SK-N-SH treated with all-trans-retinoic acid at 6 μM for 48 hours (cell line): ENCODE results near the gene FGD1.

Experiments
- ATAC-seq: fragments of 200-7000 bp; cut with Tn5 transposase; 3 replicates; pipeline ENCODE4 v1.9.1; 2020; ENCODE audit warnings: mild to moderate bottlenecking, moderate library complexity
- ARNTL ChIP-seq: fragments of 450-650 bp; formaldehyde crosslinking; IDR thresholded peaks from 2 replicates; pipeline ENCODE4 v1.5.0; 2020; ENCODE audit warnings: low read depth, mild to moderate bottlenecking, moderate library complexity, borderline replicate concordance
- BACH2 ChIP-seq: fragments of 250-450 bp; sonication (Bioruptor Pico); IDR thresholded peaks from 2 replicates; pipeline ENCODE4 v1.9.0; 2021; ENCODE audit warnings: mild to moderate bottlenecking, borderline replicate concordance
- CREB5 ChIP-seq: fragments of 250-450 bp; sonication (Bioruptor Pico); IDR thresholded peaks from 2 replicates; pipeline ENCODE4 v1.5.1; 2020; ENCODE audit warnings: low read depth, mild to moderate bottlenecking, moderate library complexity
- CSDC2 ChIP-seq: fragments of 250-450 bp; sonication (Bioruptor Pico); IDR thresholded peaks from 2 replicates; pipeline ENCODE4 v1.5.0; 2020; ENCODE audit warnings: mild to moderate bottlenecking, moderate library complexity
- ESRRG ChIP-seq: fragments of 250-450 bp; sonication (Bioruptor Pico); IDR thresholded peaks from 2 replicates; pipeline ENCODE4 v1.6.1; 2021; ENCODE audit warnings: mild to moderate bottlenecking
- GLIS3 ChIP-seq: fragments of 250-450 bp; sonication (Bioruptor Pico); IDR thresholded peaks from 2 replicates; pipeline ENCODE4 v1.5.0; 2020; ENCODE audit warnings: mild to moderate bottlenecking, moderate library complexity
- ISL1 ChIP-seq: fragments of 250-450 bp; sonication (Bioruptor Pico); IDR thresholded peaks from 2 replicates; pipeline ENCODE4 v2.1.2; 2022; ENCODE audit warnings: mild to moderate bottlenecking, moderate library complexity
- OSR1 ChIP-seq: fragments of 250-450 bp; sonication (Bioruptor Pico); IDR thresholded peaks from 2 replicates; pipeline ENCODE4 v1.8.0; 2022; ENCODE audit warnings: moderate library complexity, mild to moderate bottlenecking, inconsistent platforms
- PATZ1 ChIP-seq: fragments of 250-450 bp; sonication (Bioruptor Pico); IDR thresholded peaks from 2 replicates; pipeline ENCODE4 v1.8.0; 2020; ENCODE audit warnings: mild to moderate bottlenecking, moderate library complexity, borderline replicate concordance
- PPARA ChIP-seq: fragments of 250-450 bp; sonication (Bioruptor Pico); IDR thresholded peaks from 2 replicates; pipeline ENCODE4 v1.5.0; 2020; ENCODE audit warnings: mild to moderate bottlenecking, borderline replicate concordance
- RARB ChIP-seq: fragments of 250-450 bp; sonication (Bioruptor Pico); IDR thresholded peaks from 2 replicates; pipeline ENCODE4 v1.8.0; 2021; ENCODE audit warnings: mild to moderate bottlenecking, moderate library complexity
- SNAI2 ChIP-seq: fragments of 250-450 bp; sonication (Bioruptor Pico); IDR thresholded peaks from 2 replicates; pipeline ENCODE4 v1.5.0; 2020; ENCODE audit warnings: mild to moderate bottlenecking, moderate library complexity
- TCF4 ChIP-seq: fragments of 250-450 bp; sonication (Bioruptor Pico); IDR thresholded peaks from 2 replicates; pipeline ENCODE4 v1.8.0; 2021; ENCODE audit warnings: mild to moderate bottlenecking, moderate library complexity, borderline replicate concordance
- TOX ChIP-seq: fragments of 250-450 bp; sonication (Bioruptor Pico); IDR thresholded peaks from 2 replicates; pipeline ENCODE4 v1.8.0; 2021; ENCODE audit warnings: mild to moderate bottlenecking, moderate library complexity, borderline replicate concordance
- ZFP3 ChIP-seq: fragments of 250-450 bp; sonication (Bioruptor Pico); IDR thresholded peaks from 2 replicates; pipeline ENCODE4 v1.5.0; 2020; ENCODE audit warnings: mild to moderate bottlenecking, moderate library complexity
- ZNF565 ChIP-seq: fragments of 450-650 bp; formaldehyde crosslinking; conservative IDR thresholded peaks from 2 replicates; pipeline ENCODE4 v1.5.0; 2020; ENCODE audit warnings: low read depth, mild to moderate bottlenecking, moderate library complexity
- ZNF70 ChIP-seq: fragments of 450-650 bp; formaldehyde crosslinking; IDR thresholded peaks from 2 replicates; pipeline ENCODE4 v1.5.0; 2020; ENCODE audit warnings: mild to moderate bottlenecking, moderate library complexity
- ZNF8 ChIP-seq: fragments of 450-650 bp; formaldehyde crosslinking; IDR thresholded peaks from 2 replicates; pipeline ENCODE4 v1.5.0; 2020; ENCODE audit warnings: mild to moderate bottlenecking, moderate library complexity
- TF ChIP-seq, protein P1 (sequence below): fragments of 250-450 bp; sonication (Bioruptor Pico); IDR thresholded peaks from 2 replicates; pipeline ENCODE4 v1.8.0; 2021; ENCODE audit warnings: low read depth, mild to moderate bottlenecking, moderate library complexity, borderline replicate concordance
- TF ChIP-seq, protein P2 (sequence below): fragments of 250-450 bp; sonication (Bioruptor Pico); IDR thresholded peaks from 2 replicates; pipeline ENCODE4 v1.5.0; 2020; ENCODE audit warnings: mild to moderate bottlenecking, moderate library complexity

Gene FGD1

GRCh38 chrX:54496936-54497335, 902 bp upstream of the FGD1 start:
- ATAC-seq = no peak
- no peak for TF ChIP-seq TCF4 (CRISPR knock-in tag)
- TF ChIP-seq, protein P1, sequence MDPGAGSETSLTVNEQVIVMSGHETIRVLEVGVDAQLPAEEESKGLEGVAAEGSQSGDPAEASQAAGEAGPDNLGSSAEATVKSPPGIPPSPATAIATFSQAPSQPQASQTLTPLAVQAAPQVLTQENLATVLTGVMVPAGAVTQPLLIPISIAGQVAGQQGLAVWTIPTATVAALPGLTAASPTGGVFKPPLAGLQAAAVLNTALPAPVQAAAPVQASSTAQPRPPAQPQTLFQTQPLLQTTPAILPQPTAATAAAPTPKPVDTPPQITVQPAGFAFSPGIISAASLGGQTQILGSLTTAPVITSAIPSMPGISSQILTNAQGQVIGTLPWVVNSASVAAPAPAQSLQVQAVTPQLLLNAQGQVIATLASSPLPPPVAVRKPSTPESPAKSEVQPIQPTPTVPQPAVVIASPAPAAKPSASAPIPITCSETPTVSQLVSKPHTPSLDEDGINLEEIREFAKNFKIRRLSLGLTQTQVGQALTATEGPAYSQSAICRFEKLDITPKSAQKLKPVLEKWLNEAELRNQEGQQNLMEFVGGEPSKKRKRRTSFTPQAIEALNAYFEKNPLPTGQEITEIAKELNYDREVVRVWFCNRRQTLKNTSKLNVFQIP (CRISPR knock-in tag) = no peak
- TF ChIP-seq SNAI2 (CRISPR knock-in tag) = no peak
- TF ChIP-seq PATZ1 = no peak
- no peak for TF ChIP-seq ZFP3 (CRISPR knock-in tag)

DNA sequence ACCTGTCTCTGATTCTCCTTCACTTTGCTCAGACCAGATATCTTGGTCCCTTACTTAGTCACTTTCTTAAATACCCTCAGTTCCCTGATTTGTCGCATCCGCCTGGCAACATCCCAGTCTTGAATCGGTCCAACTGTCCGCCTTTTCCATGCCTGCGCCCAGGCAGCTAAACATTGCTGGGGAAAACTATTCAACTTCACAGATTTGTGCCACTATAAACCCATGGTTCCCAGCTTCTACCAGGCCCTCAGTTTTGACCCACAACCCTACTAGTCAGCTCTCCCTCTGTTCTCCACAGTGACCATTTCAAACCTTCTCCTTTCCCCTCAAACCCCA, 451 bp upstream of the FGD1 start:
- ATAC-seq = no peak
- TF ChIP-seq GLIS3 (CRISPR knock-in tag) = no peak
- TF ChIP-seq ZNF565 (CRISPR knock-in tag) = no peak
- TF ChIP-seq, all 23 proteins: peak for 0

DNA sequence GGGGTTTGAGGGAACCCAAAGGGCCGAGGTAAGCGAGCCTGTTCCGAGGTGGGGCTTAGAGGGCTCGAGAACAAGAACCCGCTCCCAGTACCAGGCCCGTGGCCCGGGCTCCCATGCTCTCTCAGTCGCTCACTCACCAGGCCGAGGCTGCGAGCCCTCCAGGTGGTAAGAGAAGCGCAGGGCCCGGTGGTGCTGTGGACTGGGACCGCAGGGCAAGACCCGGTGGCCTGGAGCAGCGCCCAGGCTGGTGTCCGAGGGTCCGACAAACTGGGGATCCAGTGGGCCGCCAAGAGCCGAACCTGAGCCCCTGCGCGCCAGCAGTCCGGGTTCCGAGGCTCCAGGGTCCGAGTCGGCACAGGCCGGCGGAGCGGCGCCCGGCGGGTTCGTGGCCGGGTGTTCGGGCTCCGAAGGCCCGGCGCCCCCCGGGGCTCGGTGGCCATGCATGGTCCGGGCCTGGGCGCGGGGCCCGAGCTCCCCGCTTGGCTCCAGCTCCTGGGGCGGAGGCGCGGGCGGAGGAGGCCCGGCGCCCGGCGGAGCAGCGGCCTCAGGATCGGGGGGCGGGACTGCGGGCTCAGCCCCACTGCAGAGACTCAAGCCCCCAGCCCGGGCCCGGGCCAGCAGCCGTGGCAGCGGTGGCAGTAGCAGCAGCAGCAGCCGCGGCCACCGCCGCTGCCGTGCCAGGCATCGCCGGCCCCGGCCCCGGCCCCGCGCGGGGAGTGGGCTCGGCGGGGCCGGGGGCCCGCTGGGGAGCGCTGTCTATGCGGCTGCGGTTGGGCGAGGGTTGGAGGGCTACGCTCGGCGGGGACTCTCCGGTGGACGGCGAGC, 833 bp downstream of the FGD1 start:
- peak; percentile 38 for ATAC-seq
- TF ChIP-seq ISL1 (CRISPR knock-in tag) = no peak
- no peak for TF ChIP-seq TOX (CRISPR knock-in tag)
- TF ChIP-seq, protein P1 (CRISPR knock-in tag) = no peak
- no peak for TF ChIP-seq CSDC2 (CRISPR knock-in tag)
- TF ChIP-seq OSR1 (CRISPR knock-in tag) = no peak
- no peak for TF ChIP-seq CREB5 (CRISPR knock-in tag)
- TF ChIP-seq GLIS3 (CRISPR knock-in tag) = no peak
- no peak for TF ChIP-seq ZNF70 (CRISPR knock-in tag)
- no peak for TF ChIP-seq ZNF565 (CRISPR knock-in tag)
- TF ChIP-seq RARB = no peak
- no peak for TF ChIP-seq ESRRG (CRISPR knock-in tag)
- TF ChIP-seq, protein P2, sequence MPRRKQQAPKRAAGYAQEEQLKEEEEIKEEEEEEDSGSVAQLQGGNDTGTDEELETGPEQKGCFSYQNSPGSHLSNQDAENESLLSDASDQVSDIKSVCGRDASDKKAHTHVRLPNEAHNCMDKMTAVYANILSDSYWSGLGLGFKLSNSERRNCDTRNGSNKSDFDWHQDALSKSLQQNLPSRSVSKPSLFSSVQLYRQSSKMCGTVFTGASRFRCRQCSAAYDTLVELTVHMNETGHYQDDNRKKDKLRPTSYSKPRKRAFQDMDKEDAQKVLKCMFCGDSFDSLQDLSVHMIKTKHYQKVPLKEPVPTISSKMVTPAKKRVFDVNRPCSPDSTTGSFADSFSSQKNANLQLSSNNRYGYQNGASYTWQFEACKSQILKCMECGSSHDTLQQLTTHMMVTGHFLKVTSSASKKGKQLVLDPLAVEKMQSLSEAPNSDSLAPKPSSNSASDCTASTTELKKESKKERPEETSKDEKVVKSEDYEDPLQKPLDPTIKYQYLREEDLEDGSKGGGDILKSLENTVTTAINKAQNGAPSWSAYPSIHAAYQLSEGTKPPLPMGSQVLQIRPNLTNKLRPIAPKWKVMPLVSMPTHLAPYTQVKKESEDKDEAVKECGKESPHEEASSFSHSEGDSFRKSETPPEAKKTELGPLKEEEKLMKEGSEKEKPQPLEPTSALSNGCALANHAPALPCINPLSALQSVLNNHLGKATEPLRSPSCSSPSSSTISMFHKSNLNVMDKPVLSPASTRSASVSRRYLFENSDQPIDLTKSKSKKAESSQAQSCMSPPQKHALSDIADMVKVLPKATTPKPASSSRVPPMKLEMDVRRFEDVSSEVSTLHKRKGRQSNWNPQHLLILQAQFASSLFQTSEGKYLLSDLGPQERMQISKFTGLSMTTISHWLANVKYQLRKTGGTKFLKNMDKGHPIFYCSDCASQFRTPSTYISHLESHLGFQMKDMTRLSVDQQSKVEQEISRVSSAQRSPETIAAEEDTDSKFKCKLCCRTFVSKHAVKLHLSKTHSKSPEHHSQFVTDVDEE = no peak

GRCh38 chrX:54494166-54494988, 1.7 kb downstream of the FGD1 start:
- no peak for ATAC-seq
- TF ChIP-seq GLIS3 (CRISPR knock-in tag) = no peak
- no peak for TF ChIP-seq ZNF565 (CRISPR knock-in tag)
- no peak for TF ChIP-seq TCF4 (CRISPR knock-in tag)
- no peak for TF ChIP-seq TOX (CRISPR knock-in tag)
- TF ChIP-seq BACH2 (CRISPR knock-in tag) = no peak
- TF ChIP-seq, protein P1 (CRISPR knock-in tag) = no peak
- TF ChIP-seq ZNF8 (CRISPR knock-in tag) = no peak
- no peak for TF ChIP-seq ARNTL
- no peak for TF ChIP-seq SNAI2 (CRISPR knock-in tag)
- no peak for TF ChIP-seq PPARA (CRISPR knock-in tag)
- TF ChIP-seq ZFP3 (CRISPR knock-in tag) = no peak
- no peak for TF ChIP-seq PATZ1
- TF ChIP-seq ZNF70 (CRISPR knock-in tag) = no peak
- no peak for TF ChIP-seq ISL1 (CRISPR knock-in tag)
